Suppressor macrophage treated with lipopolysaccharide for 4 hours (primary cell): ENCODE data around the gene MAPK8IP3.

ENCODE experiments used
- DNase-seq: peaks from one replicate; pipeline ENCODE4 v3.0.0-alpha.2; 2020

MAPK8IP3 gene

DNA sequence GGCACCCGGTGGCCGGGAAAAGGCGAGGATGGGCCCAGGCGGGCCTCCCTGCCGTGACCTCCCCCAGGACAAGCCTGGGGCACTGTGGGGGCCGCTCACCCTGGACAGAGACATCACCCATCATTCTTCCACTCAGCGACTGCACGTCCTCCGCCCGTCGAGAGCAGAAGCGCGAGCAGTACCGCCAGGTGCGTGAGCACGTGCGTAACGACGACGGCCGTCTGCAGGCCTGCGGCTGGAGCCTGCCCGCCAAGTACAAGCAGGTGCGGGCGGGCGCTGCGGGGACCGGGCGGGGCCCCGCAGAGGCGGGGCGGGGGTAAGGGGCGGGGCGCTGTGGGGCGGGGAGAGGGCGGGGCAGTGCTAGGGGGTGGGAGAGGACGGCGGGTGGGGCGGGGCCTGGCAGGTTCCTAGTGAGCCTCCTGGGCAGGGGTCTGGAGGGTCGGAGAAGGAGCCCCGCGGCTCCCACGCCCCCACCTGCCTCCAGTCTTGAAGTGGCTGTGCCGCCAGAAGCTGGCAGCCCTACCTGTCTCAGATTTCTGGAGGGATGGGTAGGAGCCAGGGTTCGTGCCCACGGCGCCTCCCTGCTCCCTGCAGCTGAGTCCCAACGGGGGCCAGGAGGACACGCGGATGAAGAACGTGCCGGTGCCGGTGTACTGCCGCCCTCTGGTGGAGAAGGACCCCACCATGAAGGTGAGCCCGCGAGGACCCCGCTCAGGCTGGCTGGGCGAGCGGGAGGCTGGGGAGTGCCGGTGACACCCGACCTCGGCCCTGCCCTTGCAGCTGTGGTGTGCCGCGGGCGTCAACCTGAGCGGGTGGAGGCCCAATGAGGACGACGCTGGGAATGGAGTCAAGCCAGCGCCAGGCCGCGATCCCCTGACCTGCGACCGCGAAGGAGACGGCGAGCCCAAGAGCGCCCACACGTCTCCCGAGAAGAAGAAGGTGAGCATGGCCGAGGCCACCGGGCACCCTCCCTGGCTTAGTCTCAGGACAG is 57.8 kb downstream of the MAPK8IP3 start:
- DNase-seq: no peak

- DNase-seq: no peak
These were observed 59.0 kb downstream of the MAPK8IP3 start for GRCh38 chr16:1764971-1765370.

DNA sequence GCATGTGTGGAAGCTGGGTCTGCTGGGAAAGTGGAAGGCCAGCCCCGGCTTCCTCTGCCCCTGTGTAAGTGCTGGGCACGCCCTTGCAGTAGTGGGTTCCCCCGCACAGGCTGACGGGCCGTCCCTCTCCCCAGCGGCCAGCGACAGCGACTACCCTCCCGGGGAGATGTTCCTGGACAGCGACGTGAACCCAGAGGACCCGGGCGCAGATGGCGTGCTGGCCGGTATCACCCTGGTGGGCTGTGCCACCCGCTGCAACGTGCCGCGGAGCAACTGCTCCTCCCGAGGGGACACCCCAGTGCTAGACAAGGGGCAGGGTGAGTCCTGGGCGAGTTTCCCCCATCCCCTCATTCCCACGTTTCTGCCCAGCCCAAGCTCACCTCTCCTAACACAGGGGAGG is 59.8 kb downstream of the MAPK8IP3 start:
- no peak for DNase-seq

- DNase-seq: no peak
These were observed 60.2 kb downstream of the MAPK8IP3 start for GRCh38 chr16:1766231-1766630.

DNA sequence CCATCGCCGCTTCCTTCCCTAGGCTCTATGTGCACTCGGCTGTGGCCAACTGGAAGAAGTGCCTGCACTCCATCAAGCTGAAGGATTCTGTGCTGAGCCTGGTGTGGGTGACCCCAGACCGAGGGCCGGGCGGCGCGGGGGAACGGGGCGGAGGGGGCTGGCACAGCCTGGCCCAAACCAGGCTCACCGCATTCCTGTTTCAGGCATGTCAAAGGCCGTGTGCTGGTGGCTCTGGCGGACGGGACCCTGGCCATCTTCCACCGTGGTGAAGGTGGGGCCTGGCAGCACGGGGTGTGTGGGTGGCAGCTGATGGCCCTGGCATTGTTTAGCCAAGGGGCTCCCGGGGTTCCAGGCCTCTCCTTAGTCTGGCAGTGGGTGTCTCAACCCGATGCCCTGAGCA is 60.7 kb downstream of the MAPK8IP3 start:
- DNase-seq: no peak

DNA sequence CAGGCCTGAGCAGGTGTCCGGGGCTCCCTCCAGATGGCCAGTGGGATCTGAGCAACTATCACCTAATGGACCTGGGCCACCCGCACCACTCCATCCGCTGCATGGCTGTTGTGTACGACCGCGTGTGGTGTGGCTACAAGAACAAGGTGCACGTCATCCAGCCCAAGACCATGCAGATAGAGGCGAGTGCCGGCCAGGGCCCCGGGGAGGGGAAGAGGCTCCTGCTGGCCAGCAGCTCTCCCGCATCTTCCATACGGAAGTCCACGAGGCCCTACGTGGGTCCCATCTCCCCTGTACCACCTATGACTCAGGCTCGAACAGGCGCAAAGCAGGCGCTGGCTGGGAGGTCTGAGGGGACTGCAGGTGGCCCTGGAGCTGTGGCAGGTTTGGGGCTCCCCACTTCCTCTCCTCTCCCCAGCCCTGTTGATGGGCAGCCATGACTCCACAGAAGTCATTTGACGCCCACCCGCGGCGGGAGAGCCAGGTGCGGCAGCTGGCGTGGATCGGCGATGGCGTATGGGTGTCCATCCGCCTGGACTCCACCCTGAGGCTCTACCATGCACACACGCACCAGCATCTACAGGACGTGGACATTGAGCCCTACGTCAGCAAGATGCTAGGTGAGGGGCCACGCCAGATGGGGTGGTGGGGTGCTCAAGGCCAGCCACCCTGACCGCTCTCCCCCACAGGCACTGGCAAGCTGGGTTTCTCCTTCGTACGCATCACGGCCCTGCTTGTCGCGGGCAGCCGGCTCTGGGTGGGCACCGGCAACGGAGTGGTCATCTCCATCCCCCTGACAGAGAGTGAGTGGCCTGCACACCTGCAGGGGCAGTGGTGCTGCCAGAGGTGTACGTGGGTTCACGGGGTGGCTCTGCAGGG is 61.4 kb downstream of the MAPK8IP3 start:
- no peak for DNase-seq

DNA sequence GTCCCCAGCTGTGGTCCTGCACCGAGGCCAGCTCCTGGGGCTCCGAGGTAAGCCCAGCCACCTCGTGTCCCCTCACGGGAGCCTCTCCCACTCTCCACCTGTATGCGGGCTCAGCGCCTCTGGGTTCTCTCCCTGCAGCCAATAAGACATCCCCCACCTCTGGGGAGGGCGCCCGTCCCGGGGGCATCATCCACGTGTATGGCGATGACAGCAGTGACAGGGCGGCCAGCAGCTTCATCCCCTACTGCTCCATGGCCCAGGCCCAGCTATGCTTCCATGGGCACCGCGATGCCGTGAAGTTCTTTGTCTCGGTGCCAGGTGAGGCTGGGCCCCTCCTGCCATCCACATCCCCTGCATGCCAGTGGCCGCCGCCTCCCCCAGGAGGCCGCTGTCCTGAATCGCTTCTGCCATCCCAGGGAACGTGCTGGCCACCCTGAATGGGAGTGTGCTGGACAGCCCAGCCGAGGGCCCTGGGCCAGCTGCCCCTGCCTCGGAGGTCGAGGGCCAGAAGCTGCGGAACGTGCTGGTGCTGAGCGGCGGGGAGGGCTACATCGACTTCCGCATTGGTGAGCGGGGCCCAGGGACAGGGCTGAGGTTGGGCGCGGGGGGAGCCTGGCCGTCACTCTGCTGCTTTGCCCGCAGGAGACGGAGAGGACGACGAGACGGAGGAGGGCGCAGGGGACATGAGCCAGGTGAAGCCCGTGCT is 62.2 kb downstream of the MAPK8IP3 start:
- DNase-seq: no peak

DNA sequence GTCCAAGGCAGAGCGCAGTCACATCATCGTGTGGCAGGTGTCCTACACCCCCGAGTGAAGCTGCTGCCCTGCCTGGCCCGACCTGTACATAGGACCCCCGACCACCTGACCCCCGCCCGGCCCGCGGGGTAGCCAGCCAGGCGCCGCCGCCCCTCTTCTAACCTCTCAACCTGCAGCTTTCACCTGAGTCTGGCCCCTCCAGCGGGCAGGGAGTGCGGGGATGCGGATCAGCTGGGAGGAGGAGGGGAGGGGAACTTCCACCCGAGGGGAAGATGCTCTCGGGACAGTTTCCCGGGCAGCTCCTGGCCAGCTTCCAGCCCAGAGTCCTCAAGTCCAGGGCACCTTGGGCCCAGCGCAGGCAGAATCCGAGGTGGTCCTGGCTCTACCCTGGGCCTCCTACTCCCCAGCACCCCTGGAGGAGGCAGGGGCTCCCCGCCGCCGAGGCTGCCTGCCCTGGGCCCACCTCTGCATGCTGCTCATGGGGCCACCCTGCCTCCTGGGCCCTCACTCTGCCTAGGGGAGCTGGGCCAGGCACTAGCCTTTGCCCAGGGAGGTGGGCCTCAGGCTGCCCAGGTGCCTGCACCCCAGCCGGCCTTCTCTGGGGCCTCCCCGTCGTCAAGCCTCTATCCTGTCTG is 62.9 kb downstream of the MAPK8IP3 start:
- no peak for DNase-seq

GRCh38 chr16:1769402-1770300 is 63.7 kb downstream of the MAPK8IP3 start:
- DNase-seq: no peak

DNA sequence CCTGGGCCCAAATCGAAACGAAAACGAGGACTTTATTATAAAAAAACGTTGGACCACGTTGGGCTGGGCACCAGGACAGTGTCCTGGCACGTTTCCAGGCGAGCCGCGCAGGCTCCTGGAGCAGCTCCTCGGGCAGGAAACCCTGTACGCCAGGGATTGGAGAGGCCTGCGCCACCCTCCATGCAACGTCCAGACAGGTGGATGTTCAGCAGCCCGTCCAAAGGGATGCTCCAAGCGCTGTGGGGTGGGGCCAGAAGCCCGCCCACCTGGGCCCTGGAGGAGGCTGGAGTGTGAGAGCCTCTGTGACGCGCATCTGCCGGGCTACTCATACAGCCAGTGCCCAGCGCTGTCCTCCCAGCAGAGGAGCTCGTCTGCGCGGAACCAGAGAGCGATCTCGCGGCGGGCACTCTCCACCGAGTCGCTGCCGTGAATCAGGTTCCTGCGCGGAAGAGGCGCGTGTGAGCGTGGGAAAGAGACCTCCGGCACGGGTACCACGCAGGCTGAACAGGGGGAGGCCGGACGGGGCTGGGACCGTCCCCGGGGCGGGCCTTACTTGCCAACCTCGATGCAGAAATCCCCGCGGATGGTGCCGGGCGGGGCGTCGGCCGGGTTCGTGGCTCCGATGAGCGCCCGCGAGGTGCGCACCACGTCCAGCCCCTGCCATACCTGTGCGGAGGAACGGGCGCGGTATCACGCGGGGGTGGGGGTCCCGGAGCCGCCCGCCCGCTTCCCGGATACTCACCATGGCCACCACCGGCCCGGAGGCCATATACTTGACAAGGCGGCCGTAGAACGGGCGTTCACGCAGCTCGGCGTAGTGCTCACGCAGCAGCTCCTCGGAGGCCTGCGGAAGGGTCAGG is 64.6 kb downstream of the MAPK8IP3 start:
- peak; percentile 22 for DNase-seq

GRCh38 chr16:1771188-1771863 is 65.3 kb downstream of the MAPK8IP3 start, which contains the start of gene NME3:
Gene NME3, minus strand, starts transcription at chr16:1771543. Its CDS starts 9 bp downstream, at chr16:1771534.
- peak; percentile 67 for DNase-seq

DNA sequence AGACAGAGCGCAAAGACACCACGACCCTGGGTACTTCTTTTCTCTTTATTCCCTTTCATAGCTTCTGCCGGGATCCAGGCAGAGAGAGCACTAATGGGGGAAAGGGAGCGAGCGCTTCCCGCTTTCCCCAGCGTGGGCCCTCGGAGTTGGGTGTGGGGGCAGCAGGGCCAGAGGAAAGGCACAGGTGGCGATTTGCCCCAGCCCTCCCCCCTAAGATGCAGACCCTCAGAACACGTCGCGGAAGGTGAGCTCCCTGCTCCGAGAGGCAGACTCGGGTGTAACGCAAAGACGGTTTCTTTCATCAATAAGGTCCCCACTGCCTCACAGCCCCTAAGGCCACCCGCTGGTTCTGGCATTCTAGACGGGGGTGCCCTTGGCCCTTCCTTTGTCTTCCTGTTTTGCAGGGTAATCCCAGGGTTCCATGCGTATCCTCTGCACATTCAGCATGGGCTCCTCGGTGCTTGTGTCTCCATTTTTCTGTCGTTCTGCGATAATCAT is 65.9 kb downstream of the MAPK8IP3 start:
- no peak for DNase-seq

DNA sequence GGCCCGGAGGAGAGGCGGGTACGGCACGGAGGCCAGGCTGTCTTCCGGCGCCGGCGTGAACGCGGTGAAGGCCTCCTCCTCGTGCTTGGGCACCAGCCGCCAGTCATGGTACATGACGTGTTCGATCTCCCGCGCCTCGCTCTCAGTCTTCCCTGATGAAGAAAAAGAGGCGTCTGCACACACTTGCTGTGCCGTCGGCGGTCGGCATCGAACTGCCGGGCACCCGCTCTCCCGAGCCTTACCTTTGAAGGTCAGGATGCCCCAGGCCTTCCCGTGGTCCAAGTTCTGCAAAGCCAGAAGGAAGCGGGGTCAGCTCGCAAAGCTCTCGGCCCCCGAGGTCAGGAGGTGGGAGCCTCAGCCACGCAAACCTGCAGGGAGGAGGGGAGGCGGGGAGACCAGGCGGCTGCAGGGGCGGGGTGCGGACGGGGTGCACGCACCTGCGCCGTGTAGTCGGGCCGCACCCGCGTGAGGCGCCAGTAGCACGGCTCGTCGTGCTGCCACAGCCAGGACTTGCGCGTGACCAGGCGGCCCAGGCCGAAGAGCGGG is 66.4 kb downstream of the MAPK8IP3 start, which contains the start of gene EME2:
Gene EME2, plus strand, starts transcription at position 449 of the 546 bp plus-strand sequence. CDS start 418 bp downstream, outside the sequence.
- peak; percentile 19 for DNase-seq

GRCh38 chr16:1772908-1773702 is 67.1 kb downstream of the MAPK8IP3 start, which contains the start of gene MRPS34:
Gene MRPS34, minus strand, starts transcription at chr16:1773134. Its CDS starts 15 bp downstream, at chr16:1773119.
- DNase-seq: peak; percentile 91

DNA sequence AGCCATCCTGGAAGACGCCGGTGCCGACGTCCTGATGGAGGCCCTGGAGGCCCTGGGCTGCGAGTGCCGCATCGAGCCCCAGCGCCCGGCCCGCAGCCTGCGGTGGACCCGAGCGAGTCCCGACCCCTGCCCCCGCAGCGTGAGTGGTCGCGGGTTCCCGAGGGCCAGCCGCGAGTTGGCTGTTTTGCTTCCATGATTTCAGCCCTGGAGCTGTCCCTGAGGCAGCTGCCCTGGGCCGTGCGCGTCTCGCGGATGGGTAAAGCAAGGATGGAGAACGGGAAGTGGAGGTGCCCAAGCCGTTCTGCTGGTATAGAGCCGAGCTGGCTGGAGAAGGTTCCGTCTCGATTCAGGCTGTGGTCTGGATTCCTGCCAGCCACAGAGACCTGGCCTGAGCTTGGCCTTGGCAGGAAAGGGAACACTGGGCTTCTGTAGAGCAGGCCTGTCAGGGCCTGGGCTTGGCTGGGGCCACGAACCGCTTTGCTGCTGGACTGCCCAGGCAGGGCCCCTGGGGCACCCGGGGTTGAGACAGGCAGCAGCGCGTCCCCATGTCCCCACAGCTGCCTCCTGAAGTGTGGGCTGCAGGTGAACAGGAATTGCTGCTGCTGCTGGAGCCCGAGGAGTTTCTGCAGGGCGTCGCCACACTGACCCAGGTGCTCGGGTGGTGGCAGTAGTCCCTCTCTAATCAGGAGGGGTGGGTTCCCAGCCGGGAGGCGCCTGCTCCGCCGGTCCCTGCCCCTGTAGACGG is 67.9 kb downstream of the MAPK8IP3 start:
- peak; percentile 41 for DNase-seq

DNA sequence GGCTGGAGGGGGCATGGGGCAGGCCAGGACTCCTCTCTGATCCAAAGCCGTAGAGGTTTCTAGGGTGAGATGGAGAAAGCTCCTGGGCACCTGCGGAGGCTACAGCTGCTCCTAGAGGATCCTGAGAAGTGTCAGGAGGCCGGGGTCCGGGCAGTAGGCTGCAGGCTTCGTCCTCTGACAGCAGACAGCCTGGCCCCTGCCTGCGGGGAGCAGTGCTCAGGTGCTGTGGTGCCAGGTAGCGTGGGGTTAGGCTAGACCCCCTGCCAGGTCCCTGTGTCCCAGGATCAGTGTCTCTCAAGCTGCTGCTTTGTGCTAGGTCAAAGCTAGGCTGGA is 68.4 kb downstream of the MAPK8IP3 start:
- no peak for DNase-seq
